ENCODE measurements around the gene SPSB1.

The SPSB1 gene

GRCh38 chr1:9352377-9353134 is 59.9 kb downstream of the SPSB1 start:
- Histone ChIP-seq H3K27ac (ENCODE audit: insufficient read depth in 1 of 2, low read depth in 1 of 2, low read length in 2 of 2, poor library complexity in 1 of 2, severe bottlenecking in 2 of 2) (no peak overlapping the region), H3K9me3 (ENCODE audit: control extremely low read depth in 1 of 5, control insufficient read depth in 4 of 5, insufficient read depth in 2 of 5, low read depth in 1 of 5, low read length in 4 of 5) (no peaks in the 10 kb centered on the region), H3K4me1 (ENCODE audit: control extremely low read depth in 1 of 4, control insufficient read depth in 4 of 4, insufficient read depth in 4 of 4, low read length in 3 of 4) (no peaks in the 10 kb centered on the region), H3K36me3 (ENCODE audit: control insufficient read depth in 4 of 4, insufficient read depth in 4 of 4, low read length in 3 of 4) (peaks cover 0 to 5% (median 0%) of the 10 kb centered on the region in 4 experiments), H3K4me3 (ENCODE audit: control insufficient read depth in 1 of 7, extremely low read depth in 1 of 7, insufficient read depth in 4 of 7, low read depth in 2 of 7, low read length in 6 of 7) (no peak overlapping the region), H3K27me3 (replicated peaks in 2 of 5; ENCODE audit: control insufficient read depth in 4 of 5, insufficient read depth in 5 of 5, low read length in 4 of 5) (peaks cover 0 to under 1% (median 0%) of the 10 kb centered on the region in 5 experiments)
- CTCF ChIA-PET, result interaction anchor here (0.9 to 1.2 kb wide), 3 partner anchors 12 to 108 kb away, joined by 3 to 4 read pairs (median 3); no protein-coding TSS in a partner anchor
- POLR2A ChIA-PET, result no interaction called here
- 92% methylated on average over 17 of the region's 22 CpGs for WGBS (ENCODE audit: insufficient coverage)
- no peak for DNase-seq

DNA sequence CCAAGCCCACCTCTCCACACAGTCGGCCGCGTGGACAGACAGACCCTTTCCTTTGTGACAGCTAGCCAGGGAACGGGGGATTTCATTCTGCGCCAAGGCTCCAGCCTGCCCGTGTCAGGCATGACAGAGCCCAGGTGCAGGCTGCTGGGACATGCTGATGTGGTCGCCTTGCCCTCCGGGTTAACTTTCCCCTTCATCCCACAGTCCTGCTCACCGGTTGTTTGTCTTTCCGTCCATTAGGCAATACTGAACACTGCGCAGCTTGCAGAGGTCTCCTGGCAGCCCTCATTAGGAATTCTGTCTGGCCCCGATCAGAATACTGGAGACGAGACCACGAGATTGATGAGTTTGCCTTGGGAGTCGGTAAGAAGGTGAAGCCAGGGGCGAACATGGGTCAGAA is 62.8 kb downstream of the SPSB1 start:
- H3K4me3 ChIP-seq (ENCODE audit: control insufficient read depth in 1 of 7, extremely low read depth in 1 of 7, insufficient read depth in 4 of 7, low read depth in 2 of 7, low read length in 6 of 7), result no peak overlapping the region
- no peak for DNase-seq
- H3K9me3 ChIP-seq (ENCODE audit: control extremely low read depth in 1 of 5, control insufficient read depth in 4 of 5, insufficient read depth in 2 of 5, low read depth in 1 of 5, low read length in 4 of 5), result no peaks in the 10 kb centered on the region
- H3K27me3 ChIP-seq (replicated peaks in 2 of 5; ENCODE audit: control insufficient read depth in 4 of 5, insufficient read depth in 5 of 5, low read length in 4 of 5), result no peaks in the 10 kb centered on the region
- CTCF ChIA-PET, result interaction anchor here (1.1 kb wide), 1 partner anchor 19 kb away, joined by 3 read pairs; no protein-coding TSS in a partner anchor
- no peaks in the 10 kb centered on the region for H3K4me1 ChIP-seq (ENCODE audit: control extremely low read depth in 1 of 4, control insufficient read depth in 4 of 4, insufficient read depth in 4 of 4, low read length in 3 of 4)
- peaks cover 0 to 5% (median 0%) of the 10 kb centered on the region in 4 experiments for H3K36me3 ChIP-seq (ENCODE audit: control insufficient read depth in 4 of 4, insufficient read depth in 4 of 4, low read length in 3 of 4)
- POLR2A ChIA-PET, result no interaction called here
- WGBS (ENCODE audit: insufficient coverage), result 81% methylated on average over 13 of the region's 16 CpGs
- H3K27ac ChIP-seq (ENCODE audit: insufficient read depth in 1 of 2, low read depth in 1 of 2, low read length in 2 of 2, poor library complexity in 1 of 2, severe bottlenecking in 2 of 2), result no peak overlapping the region

- no peaks in the 10 kb centered on the region for H3K9me3 ChIP-seq (ENCODE audit: control extremely low read depth in 1 of 5, control insufficient read depth in 4 of 5, insufficient read depth in 2 of 5, low read depth in 1 of 5, low read length in 4 of 5)
Observed at GRCh38 chr1:9356021-9356420, 63.3 kb downstream of the SPSB1 start.

GRCh38 chr1:9356829-9357466 is 64.3 kb downstream of the SPSB1 start:
- no peak overlapping the region for H3K4me3 ChIP-seq (ENCODE audit: control insufficient read depth in 1 of 7, extremely low read depth in 1 of 7, insufficient read depth in 4 of 7, low read depth in 2 of 7, low read length in 6 of 7)
- no peak for DNase-seq
- ChIA-PET POLR2A (no interaction called here), CTCF (no interaction called here)
- no peaks in the 10 kb centered on the region for H3K9me3 ChIP-seq (ENCODE audit: control extremely low read depth in 1 of 5, control insufficient read depth in 4 of 5, insufficient read depth in 2 of 5, low read depth in 1 of 5, low read length in 4 of 5)
- no peaks in the 10 kb centered on the region for H3K4me1 ChIP-seq (ENCODE audit: control extremely low read depth in 1 of 4, control insufficient read depth in 4 of 4, insufficient read depth in 4 of 4, low read length in 3 of 4)
- 100% methylated on average over 2 of the region's 2 CpGs for WGBS (ENCODE audit: insufficient coverage)
- H3K36me3 ChIP-seq (ENCODE audit: control insufficient read depth in 4 of 4, insufficient read depth in 4 of 4, low read length in 3 of 4), result peaks cover 0 to 5% (median 0%) of the 10 kb centered on the region in 4 experiments
- no peaks in the 10 kb centered on the region for H3K27me3 ChIP-seq (replicated peaks in 2 of 5; ENCODE audit: control insufficient read depth in 4 of 5, insufficient read depth in 5 of 5, low read length in 4 of 5)
- H3K27ac ChIP-seq (ENCODE audit: insufficient read depth in 1 of 2, low read depth in 1 of 2, low read length in 2 of 2, poor library complexity in 1 of 2, severe bottlenecking in 2 of 2), result no peak overlapping the region

More at GRCh38 chr1:9356021-9356420, 63.3 kb downstream of the SPSB1 start:
- WGBS (ENCODE audit: insufficient coverage), result 98% methylated on average over 23 of the region's 24 CpGs
- POLR2A ChIA-PET, result no interaction called here
- no peak overlapping the region for H3K4me3 ChIP-seq (ENCODE audit: control insufficient read depth in 1 of 7, extremely low read depth in 1 of 7, insufficient read depth in 4 of 7, low read depth in 2 of 7, low read length in 6 of 7)
- no peak for DNase-seq
- no peaks in the 10 kb centered on the region for H3K27me3 ChIP-seq (replicated peaks in 2 of 5; ENCODE audit: control insufficient read depth in 4 of 5, insufficient read depth in 5 of 5, low read length in 4 of 5)
- H3K27ac ChIP-seq (ENCODE audit: insufficient read depth in 1 of 2, low read depth in 1 of 2, low read length in 2 of 2, poor library complexity in 1 of 2, severe bottlenecking in 2 of 2), result no peak overlapping the region
- H3K36me3 ChIP-seq (ENCODE audit: control insufficient read depth in 4 of 4, insufficient read depth in 4 of 4, low read length in 3 of 4), result peaks cover 0 to 5% (median 0%) of the 10 kb centered on the region in 4 experiments
- CTCF ChIA-PET, result interaction anchor here (1.1 kb wide), 1 partner anchor 19 kb away, joined by 3 read pairs; no protein-coding TSS in a partner anchor
- no peaks in the 10 kb centered on the region for H3K4me1 ChIP-seq (ENCODE audit: control extremely low read depth in 1 of 4, control insufficient read depth in 4 of 4, insufficient read depth in 4 of 4, low read length in 3 of 4)

- Histone ChIP-seq H3K4me3 (ENCODE audit: control insufficient read depth in 1 of 7, extremely low read depth in 1 of 7, insufficient read depth in 4 of 7, low read depth in 2 of 7, low read length in 6 of 7) (no peak overlapping the region), H3K9me3 (ENCODE audit: control extremely low read depth in 1 of 5, control insufficient read depth in 4 of 5, insufficient read depth in 2 of 5, low read depth in 1 of 5, low read length in 4 of 5) (no peaks in the 10 kb centered on the region), H3K27me3 (replicated peaks in 2 of 5; ENCODE audit: control insufficient read depth in 4 of 5, insufficient read depth in 5 of 5, low read length in 4 of 5) (no peaks in the 10 kb centered on the region), H3K4me1 (ENCODE audit: control extremely low read depth in 1 of 4, control insufficient read depth in 4 of 4, insufficient read depth in 4 of 4, low read length in 3 of 4) (peaks cover 0 to 9% (median 9%) of the 10 kb centered on the region in 4 experiments), H3K36me3 (ENCODE audit: control insufficient read depth in 4 of 4, insufficient read depth in 4 of 4, low read length in 3 of 4) (peaks cover 0 to 5% (median 0%) of the 10 kb centered on the region in 4 experiments), H3K27ac (ENCODE audit: insufficient read depth in 1 of 2, low read depth in 1 of 2, low read length in 2 of 2, poor library complexity in 1 of 2, severe bottlenecking in 2 of 2) (no peak overlapping the region)
- DNase-seq, result no peak
- 99% methylated on average over 6 of the region's 8 CpGs for WGBS (ENCODE audit: insufficient coverage)
- POLR2A ChIA-PET, result no interaction called here
- CTCF ChIA-PET, result no interaction called here
Observed at GRCh38 chr1:9357958-9358357, 65.3 kb downstream of the SPSB1 start.

- POLR2A ChIA-PET, result no interaction called here
Observed at GRCh38 chr1:9360371-9361064, 67.8 kb downstream of the SPSB1 start.

More at GRCh38 chr1:9360371-9361064, 67.8 kb downstream of the SPSB1 start:
- no peaks in the 10 kb centered on the region for H3K9me3 ChIP-seq (ENCODE audit: control extremely low read depth in 1 of 5, control insufficient read depth in 4 of 5, insufficient read depth in 2 of 5, low read depth in 1 of 5, low read length in 4 of 5)
- no peak overlapping the region for H3K4me3 ChIP-seq (ENCODE audit: control insufficient read depth in 1 of 7, extremely low read depth in 1 of 7, insufficient read depth in 4 of 7, low read depth in 2 of 7, low read length in 6 of 7)
- no peak for DNase-seq
- H3K27ac ChIP-seq (ENCODE audit: insufficient read depth in 1 of 2, low read depth in 1 of 2, low read length in 2 of 2, poor library complexity in 1 of 2, severe bottlenecking in 2 of 2), result no peak overlapping the region
- 95% methylated on average over 17 of the region's 20 CpGs for WGBS (ENCODE audit: insufficient coverage)
- H3K36me3 ChIP-seq (ENCODE audit: control insufficient read depth in 4 of 4, insufficient read depth in 4 of 4, low read length in 3 of 4), result peaks cover 0 to 5% (median 0%) of the 10 kb centered on the region in 4 experiments
- CTCF ChIA-PET, result no interaction called here
- H3K27me3 ChIP-seq (replicated peaks in 2 of 5; ENCODE audit: control insufficient read depth in 4 of 5, insufficient read depth in 5 of 5, low read length in 4 of 5), result no peaks in the 10 kb centered on the region
- peaks cover 0 to 14% (median 11%) of the 10 kb centered on the region in 4 experiments for H3K4me1 ChIP-seq (ENCODE audit: control extremely low read depth in 1 of 4, control insufficient read depth in 4 of 4, insufficient read depth in 4 of 4, low read length in 3 of 4)
